Endothelial cell (in vitro differentiated cells): ENCODE measurements around the gene TM7SF2. TPM values are rescaled to one million over a fixed set of nuclear protein-coding genes. Genes with fewer than 3 reads are reported as not detected.

Source experiments
- DNase-seq: peaks from one replicate; pipeline ENCODE4 v3.0.0; 2021; ENCODE audit warnings: low spot score
- H3K27ac Mint-ChIP-seq: one replicate; pipeline ENCODE4 v1.8.0; 2021; ENCODE audit warnings: mixed read lengths, inconsistent platforms; ENCODE audit not compliant: unreplicated experiment
- H3K27me3 Mint-ChIP-seq: one replicate; pipeline ENCODE4 v1.8.0; 2021; ENCODE audit warnings: mild to moderate bottlenecking, moderate library complexity, mixed read lengths, inconsistent platforms; ENCODE audit not compliant: unreplicated experiment
- H3K36me3 Mint-ChIP-seq: one replicate; pipeline ENCODE4 v1.8.0; 2021; ENCODE audit warnings: mild to moderate bottlenecking, low read depth, mixed read lengths, inconsistent platforms; ENCODE audit not compliant: unreplicated experiment
- H3K4me1 Mint-ChIP-seq: one replicate; pipeline ENCODE4 v1.8.0; 2021; ENCODE audit warnings: mild to moderate bottlenecking, mixed read lengths, inconsistent platforms; ENCODE audit not compliant: unreplicated experiment
- H3K4me3 Mint-ChIP-seq: one replicate; pipeline ENCODE4 v1.8.0; 2021; ENCODE audit warnings: mild to moderate bottlenecking, mixed read lengths, inconsistent platforms; ENCODE audit not compliant: unreplicated experiment
- H3K9me3 Mint-ChIP-seq: one replicate; pipeline ENCODE4 v1.8.0; 2021; ENCODE audit warnings: mixed read lengths, inconsistent platforms; ENCODE audit not compliant: unreplicated experiment
- total RNA-seq: library from RNA; stranded (reverse); fragmentation: NEBNext Ultra II Directional; extraction: Animal tissue kit (Norgen Biotek cat#: 25700); gene quantifications from one replicate; pipeline ENCODE4 v1.2.1, GENCODE V29; 2021; ENCODE audit not compliant: unreplicated experiment
- TF ChIP-seq, protein P1 (sequence below): fragments of 200-600 bp; sonication (generic); IDR thresholded peaks from one replicate; pipeline ENCODE4 v1.5.0; 2021; ENCODE audit warnings: antibody characterized with exemption; ENCODE audit not compliant: unreplicated experiment

TM7SF2 gene
- total RNA-seq, 1 donor from 2014 or later: 35.6 TPM

GRCh38 chr11:65134240-65134951 lies 22.7 kb downstream of the TM7SF2 start, which contains the start of gene SYVN1:
TSS of gene SYVN1 (minus strand) at chr11:65134519. CDS start at chr11:65133601, 918 bp downstream.
- H3K9me3 Mint-ChIP-seq: no peaks in the 10 kb centered on the region
- TF ChIP-seq, protein P1, sequence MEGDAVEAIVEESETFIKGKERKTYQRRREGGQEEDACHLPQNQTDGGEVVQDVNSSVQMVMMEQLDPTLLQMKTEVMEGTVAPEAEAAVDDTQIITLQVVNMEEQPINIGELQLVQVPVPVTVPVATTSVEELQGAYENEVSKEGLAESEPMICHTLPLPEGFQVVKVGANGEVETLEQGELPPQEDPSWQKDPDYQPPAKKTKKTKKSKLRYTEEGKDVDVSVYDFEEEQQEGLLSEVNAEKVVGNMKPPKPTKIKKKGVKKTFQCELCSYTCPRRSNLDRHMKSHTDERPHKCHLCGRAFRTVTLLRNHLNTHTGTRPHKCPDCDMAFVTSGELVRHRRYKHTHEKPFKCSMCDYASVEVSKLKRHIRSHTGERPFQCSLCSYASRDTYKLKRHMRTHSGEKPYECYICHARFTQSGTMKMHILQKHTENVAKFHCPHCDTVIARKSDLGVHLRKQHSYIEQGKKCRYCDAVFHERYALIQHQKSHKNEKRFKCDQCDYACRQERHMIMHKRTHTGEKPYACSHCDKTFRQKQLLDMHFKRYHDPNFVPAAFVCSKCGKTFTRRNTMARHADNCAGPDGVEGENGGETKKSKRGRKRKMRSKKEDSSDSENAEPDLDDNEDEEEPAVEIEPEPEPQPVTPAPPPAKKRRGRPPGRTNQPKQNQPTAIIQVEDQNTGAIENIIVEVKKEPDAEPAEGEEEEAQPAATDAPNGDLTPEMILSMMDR: no peak
- H3K27me3 Mint-ChIP-seq: peaks cover 25% of the 10 kb centered on the region
- peak; percentile 76 for DNase-seq
- H3K36me3 Mint-ChIP-seq: peaks cover 15% of the 10 kb centered on the region
- peaks cover 29% of the 10 kb centered on the region for H3K4me1 Mint-ChIP-seq
- peak within 1 kb of the TSS; percentile 99 for H3K4me3 Mint-ChIP-seq
- peak within 1 kb of the TSS; percentile 99 for H3K27ac Mint-ChIP-seq

DNA sequence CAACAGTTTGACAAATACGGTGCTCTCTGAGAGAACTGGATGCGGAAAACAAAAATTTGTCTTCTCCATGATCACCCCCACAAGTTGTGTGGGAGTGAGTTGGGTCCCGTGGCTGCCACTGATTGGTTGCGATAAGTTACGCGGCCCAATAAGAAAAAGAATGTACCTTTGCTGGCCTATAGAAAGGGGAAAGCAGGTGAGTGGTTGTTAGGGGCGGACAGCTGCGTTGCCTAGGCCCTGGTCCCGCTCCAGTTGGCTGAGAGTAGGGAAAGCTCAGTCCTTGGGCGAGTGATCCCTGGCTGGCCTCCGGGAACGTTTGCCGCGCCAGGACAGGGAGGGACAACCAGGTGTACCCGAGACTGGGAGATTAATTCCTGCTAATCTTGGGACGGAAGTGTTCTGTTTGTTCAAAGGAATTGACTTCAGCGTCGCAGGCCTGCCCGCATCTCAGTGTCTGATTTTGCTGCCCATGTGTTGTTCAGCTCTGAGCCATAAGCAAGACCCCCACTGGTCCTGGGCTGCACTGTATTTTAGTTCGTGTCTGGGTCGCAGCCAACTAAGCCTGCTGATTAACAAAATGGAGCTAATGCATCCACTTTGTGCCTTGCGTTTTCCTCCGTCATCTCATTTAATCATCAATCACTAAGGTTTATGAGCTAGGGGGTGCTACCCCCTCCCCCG lies 23.4 kb downstream of the TM7SF2 start:
- peak; percentile 72 for DNase-seq
- Mint-ChIP-seq H3K4me1 (peaks cover 29% of the 10 kb centered on the region), H3K4me3 (peak overlapping the region; percentile 99), H3K27ac (peak overlapping the region; percentile 99), H3K9me3 (no peaks in the 10 kb centered on the region), H3K36me3 (peaks cover 15% of the 10 kb centered on the region), H3K27me3 (peaks cover 25% of the 10 kb centered on the region)
- TF ChIP-seq, protein P1: no peak

- DNase-seq: no peak
- peak overlapping the region; percentile 99 for H3K27ac Mint-ChIP-seq
- H3K36me3 Mint-ChIP-seq: peaks cover 15% of the 10 kb centered on the region
- peaks cover 29% of the 10 kb centered on the region for H3K4me1 Mint-ChIP-seq
- peak overlapping the region; percentile 99 for H3K4me3 Mint-ChIP-seq
- peaks cover 25% of the 10 kb centered on the region for H3K27me3 Mint-ChIP-seq
- H3K9me3 Mint-ChIP-seq: no peaks in the 10 kb centered on the region
- TF ChIP-seq, protein P1: no peak
These were observed 24.0 kb downstream of the TM7SF2 start for GRCh38 chr11:65135633-65136145.

DNA sequence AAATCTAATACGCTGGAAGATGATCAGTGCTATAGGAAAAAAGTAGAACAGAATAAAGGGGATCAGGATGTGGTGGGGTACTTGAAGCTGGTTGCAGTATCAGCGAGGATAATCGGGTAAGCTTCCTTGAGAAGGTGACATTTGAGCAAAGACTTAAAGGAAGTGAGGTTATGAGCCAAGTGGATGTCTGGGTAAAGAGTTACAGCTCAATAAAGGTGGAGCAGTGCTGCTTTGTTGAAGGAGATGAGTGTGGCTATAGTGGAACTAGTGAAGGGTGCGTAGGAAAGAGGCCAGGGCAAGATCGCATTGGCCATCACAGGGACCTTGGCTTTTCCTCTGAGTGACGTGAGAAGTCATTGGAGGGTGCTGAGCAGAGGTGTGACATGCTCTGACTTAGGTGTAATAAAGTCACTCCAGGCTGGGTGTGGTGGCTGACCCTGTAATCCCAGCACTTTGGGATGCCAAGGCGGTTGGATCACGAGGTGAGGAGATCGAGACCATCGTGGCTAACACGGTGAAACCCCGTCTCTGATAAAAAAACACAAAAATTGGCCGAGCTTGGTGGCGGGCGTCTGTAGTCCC lies 24.9 kb downstream of the TM7SF2 start:
- Mint-ChIP-seq H3K27me3 (peaks cover 25% of the 10 kb centered on the region), H3K27ac (no peak overlapping the region), H3K4me3 (peak overlapping the region; percentile 81), H3K9me3 (no peaks in the 10 kb centered on the region), H3K36me3 (peaks cover 8% of the 10 kb centered on the region), H3K4me1 (peaks cover 29% of the 10 kb centered on the region)
- no peak for DNase-seq
- TF ChIP-seq, protein P1: no peak
